Cardiac fibroblast (primary cell): ENCODE measurements around the gene NT5DC1.

Source experiments
- DNase-seq, 2 donors: peaks; one replicate each; pipeline versions ENCODE4 v3.0.0 to v3.0.0-alpha.2; 2010; ENCODE audit warnings: low read depth in 2 of 2
- H3K4me3 ChIP-seq, 2 donors: replicated peaks in 1 of 2; 1 replicate in 1 of 2; 2 replicates in 1 of 2; pipeline ENCODE4 v1.5.1; 2011; ENCODE audit warnings: low read depth in 2 of 2, low read length in 2 of 2, mild to moderate bottlenecking in 2 of 2, moderate library complexity in 1 of 2
- TF ChIP-seq, protein P1 (sequence below): IDR thresholded peaks from one replicate; pipeline ENCODE4 v1.5.1; 2011; ENCODE audit warnings: low read depth, mild to moderate bottlenecking, low read length, inconsistent platforms

NT5DC1 gene

GRCh38 chr6:116238083-116238482 lies 137.4 kb downstream of the NT5DC1 start:
- TF ChIP-seq, protein P1, sequence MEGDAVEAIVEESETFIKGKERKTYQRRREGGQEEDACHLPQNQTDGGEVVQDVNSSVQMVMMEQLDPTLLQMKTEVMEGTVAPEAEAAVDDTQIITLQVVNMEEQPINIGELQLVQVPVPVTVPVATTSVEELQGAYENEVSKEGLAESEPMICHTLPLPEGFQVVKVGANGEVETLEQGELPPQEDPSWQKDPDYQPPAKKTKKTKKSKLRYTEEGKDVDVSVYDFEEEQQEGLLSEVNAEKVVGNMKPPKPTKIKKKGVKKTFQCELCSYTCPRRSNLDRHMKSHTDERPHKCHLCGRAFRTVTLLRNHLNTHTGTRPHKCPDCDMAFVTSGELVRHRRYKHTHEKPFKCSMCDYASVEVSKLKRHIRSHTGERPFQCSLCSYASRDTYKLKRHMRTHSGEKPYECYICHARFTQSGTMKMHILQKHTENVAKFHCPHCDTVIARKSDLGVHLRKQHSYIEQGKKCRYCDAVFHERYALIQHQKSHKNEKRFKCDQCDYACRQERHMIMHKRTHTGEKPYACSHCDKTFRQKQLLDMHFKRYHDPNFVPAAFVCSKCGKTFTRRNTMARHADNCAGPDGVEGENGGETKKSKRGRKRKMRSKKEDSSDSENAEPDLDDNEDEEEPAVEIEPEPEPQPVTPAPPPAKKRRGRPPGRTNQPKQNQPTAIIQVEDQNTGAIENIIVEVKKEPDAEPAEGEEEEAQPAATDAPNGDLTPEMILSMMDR = no peak
- H3K4me3 ChIP-seq = no peak overlapping the region
- peak in 1 of 2 donors; percentile 27 for DNase-seq

DNA sequence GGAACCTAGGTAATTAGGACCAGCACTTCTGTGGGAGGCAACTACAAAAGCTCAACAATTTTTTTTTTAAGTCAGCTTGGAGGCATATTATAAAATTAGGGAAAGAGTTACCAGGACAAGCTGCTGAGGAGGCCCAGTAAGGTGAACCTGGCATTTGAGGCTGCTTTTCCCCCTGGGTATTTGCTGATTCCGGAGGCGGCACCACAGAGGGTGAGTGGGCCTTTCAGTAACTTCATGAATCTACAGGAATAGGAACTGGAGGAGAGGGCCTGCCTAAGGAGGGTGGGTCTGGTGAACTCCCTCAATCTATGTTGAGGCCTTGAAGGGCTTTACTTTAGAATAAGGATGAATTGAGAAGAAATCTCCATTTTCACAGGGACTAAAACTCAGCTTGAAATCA lies 138.6 kb downstream of the NT5DC1 start:
- DNase-seq = no peak
- TF ChIP-seq, protein P1 = no peak
- H3K4me3 ChIP-seq = no peak overlapping the region

- TF ChIP-seq, protein P1 = no peak
- H3K4me3 ChIP-seq = no peak overlapping the region
- DNase-seq = no peak
Observed at GRCh38 chr6:116239856-116240255, 139.2 kb downstream of the NT5DC1 start.

DNA sequence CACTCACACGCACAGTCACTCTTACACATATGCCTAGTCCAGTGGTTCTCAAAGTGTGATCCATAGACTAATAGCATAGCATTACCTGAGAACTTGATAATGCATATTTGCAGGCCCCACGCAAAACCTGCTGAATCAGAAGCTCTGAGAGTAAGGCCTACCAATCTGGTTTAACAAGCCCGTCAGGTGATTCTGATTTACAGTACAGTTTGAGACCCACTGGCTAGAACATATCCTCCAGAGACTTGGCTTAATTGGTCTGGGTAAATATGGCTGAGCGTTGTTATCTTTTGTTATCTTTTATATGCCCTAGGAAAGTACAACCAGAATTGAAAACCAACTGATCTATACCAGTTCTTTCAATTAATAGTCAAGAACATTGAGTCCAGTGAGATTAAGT lies 143.6 kb downstream of the NT5DC1 start:
- DNase-seq = no peak
- TF ChIP-seq, protein P1 = no peak
- no peak overlapping the region for H3K4me3 ChIP-seq

- no peak overlapping the region for H3K4me3 ChIP-seq
- peak; percentile 62 to 75 for DNase-seq
Observed at GRCh38 chr6:116246089-116246488, 145.4 kb downstream of the NT5DC1 start.

DNA sequence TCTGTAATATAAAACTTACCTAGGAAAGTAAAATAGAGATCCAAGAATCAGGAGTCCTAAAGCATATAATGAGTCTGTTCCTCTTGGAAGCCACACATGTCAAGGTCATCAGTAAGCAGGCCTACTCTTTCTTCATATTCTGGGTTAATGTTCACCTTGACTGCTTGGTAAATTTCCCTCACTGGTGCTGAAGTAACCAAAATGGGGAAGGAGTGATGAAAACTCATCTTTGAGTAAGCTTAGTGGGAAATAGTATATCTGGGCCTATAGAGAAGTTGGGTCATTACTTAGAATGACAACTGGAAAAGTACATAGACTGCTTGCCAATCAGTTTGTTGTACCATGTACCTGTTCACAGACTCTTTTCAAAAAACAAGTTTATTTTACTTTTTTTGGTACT lies 146.6 kb downstream of the NT5DC1 start:
- DNase-seq = no peak
- H3K4me3 ChIP-seq = no peak overlapping the region
- TF ChIP-seq, protein P1 = no peak

More at GRCh38 chr6:116246089-116246488, 145.4 kb downstream of the NT5DC1 start:
- TF ChIP-seq, protein P1 = no peak

- no peak for DNase-seq
- TF ChIP-seq, protein P1 = no peak
- H3K4me3 ChIP-seq = no peak overlapping the region
Observed at GRCh38 chr6:116248577-116248976, 147.9 kb downstream of the NT5DC1 start.
